Measurements from ENCODE around the gene JPH2.

- TF ChIP-seq ZNF462 (CRISPR knock-in tag; IDR thresholded peaks at IDR 0.05) (no peak), ETS1 (IDR thresholded peaks at IDR 0.05) (no peak), CTCF (conservative IDR thresholded peaks at IDR 0.05; ENCODE audit: low read depth in 2 of 2) (no peak), POLR2AphosphoS5 (IDR thresholded peaks at IDR 0.05; ENCODE audit: low read depth) (no peak), EZH2phosphoT487 (IDR thresholded peaks at IDR 0.05; ENCODE audit: unreplicated experiment) (no peak), EZH2 (IDR thresholded peaks at IDR 0.05; ENCODE audit: low read depth, unreplicated experiment) (no peak), CREB1 (CRISPR knock-in tag; IDR thresholded peaks at IDR 0.05; ENCODE audit: low read depth) (no peak)
- TF ChIP-seq, protein P1, sequence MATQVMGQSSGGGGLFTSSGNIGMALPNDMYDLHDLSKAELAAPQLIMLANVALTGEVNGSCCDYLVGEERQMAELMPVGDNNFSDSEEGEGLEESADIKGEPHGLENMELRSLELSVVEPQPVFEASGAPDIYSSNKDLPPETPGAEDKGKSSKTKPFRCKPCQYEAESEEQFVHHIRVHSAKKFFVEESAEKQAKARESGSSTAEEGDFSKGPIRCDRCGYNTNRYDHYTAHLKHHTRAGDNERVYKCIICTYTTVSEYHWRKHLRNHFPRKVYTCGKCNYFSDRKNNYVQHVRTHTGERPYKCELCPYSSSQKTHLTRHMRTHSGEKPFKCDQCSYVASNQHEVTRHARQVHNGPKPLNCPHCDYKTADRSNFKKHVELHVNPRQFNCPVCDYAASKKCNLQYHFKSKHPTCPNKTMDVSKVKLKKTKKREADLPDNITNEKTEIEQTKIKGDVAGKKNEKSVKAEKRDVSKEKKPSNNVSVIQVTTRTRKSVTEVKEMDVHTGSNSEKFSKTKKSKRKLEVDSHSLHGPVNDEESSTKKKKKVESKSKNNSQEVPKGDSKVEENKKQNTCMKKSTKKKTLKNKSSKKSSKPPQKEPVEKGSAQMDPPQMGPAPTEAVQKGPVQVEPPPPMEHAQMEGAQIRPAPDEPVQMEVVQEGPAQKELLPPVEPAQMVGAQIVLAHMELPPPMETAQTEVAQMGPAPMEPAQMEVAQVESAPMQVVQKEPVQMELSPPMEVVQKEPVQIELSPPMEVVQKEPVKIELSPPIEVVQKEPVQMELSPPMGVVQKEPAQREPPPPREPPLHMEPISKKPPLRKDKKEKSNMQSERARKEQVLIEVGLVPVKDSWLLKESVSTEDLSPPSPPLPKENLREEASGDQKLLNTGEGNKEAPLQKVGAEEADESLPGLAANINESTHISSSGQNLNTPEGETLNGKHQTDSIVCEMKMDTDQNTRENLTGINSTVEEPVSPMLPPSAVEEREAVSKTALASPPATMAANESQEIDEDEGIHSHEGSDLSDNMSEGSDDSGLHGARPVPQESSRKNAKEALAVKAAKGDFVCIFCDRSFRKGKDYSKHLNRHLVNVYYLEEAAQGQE (IDR thresholded peaks at IDR 0.05; ENCODE audit: unreplicated experiment) = no peak
Measured at GRCh38 chr20:44206132-44206531, 19.1 kb upstream of the JPH2 start.

Data from GM23338 (cell line).